Psoas muscle (tissue), 8 donors: ENCODE results near the gene REV1. TPM values are rescaled to one million over a fixed set of nuclear protein-coding genes. Genes with fewer than 3 reads are reported as not detected.
"Not testable (repeated sequence)": the region's sequence is repeated elsewhere in the genome, so short reads cannot be mapped to it uniquely, and the experiment has no call there.

Source experiments
- ATAC-seq, 4 donors: fragments of 200-7000 bp; cut with Tn5 transposase; one replicate each; pipeline ENCODE4 v1.9.1; 2020; ENCODE audit warnings: moderate library complexity in 3 of 4, mild to moderate bottlenecking in 2 of 4
- DNase-seq, 2 donors: peaks; one replicate each; pipeline ENCODE4 v3.0.0-alpha.2; 2020
- H3K27ac ChIP-seq: fragments of 200-600 bp; one replicate; pipeline ENCODE4 v1.8.0; 2022
- H3K27me3 ChIP-seq, 3 donors: fragments of 200-600 bp in 1 of 3; one replicate each; pipeline versions ENCODE4 v1.6.1 to v1.8.0; 2013 to 2022; ENCODE audit warnings: low read length in 2 of 3, mild to moderate bottlenecking in 2 of 3, moderate library complexity in 1 of 3; ENCODE audit not compliant: insufficient read depth in 3 of 3
- H3K36me3 ChIP-seq, 2 donors: fragments of 200-600 bp in 1 of 2; one replicate each; pipeline versions ENCODE4 v1.6.1 to v1.8.0; 2013 to 2022; ENCODE audit warnings: low read depth in 1 of 2, mild to moderate bottlenecking in 1 of 2, moderate library complexity in 1 of 2; ENCODE audit not compliant: insufficient read depth in 1 of 2
- H3K4me1 ChIP-seq: fragments of 200-600 bp; one replicate; pipeline ENCODE4 v1.8.0; 2022
- H3K4me3 ChIP-seq: fragments of 200-600 bp; one replicate; pipeline ENCODE4 v1.8.0; 2022; ENCODE audit warnings: mild to moderate bottlenecking
- H3K9me3 ChIP-seq: fragments of 200-600 bp; one replicate; pipeline ENCODE4 v1.8.0; 2022
- WGBS, 3 donors: extraction: QIAGEN DNeasy Blood & Tissue Kit; methylation state at CpG; one replicate each; pipeline versions ENCODE4 v1.1.6 to v1.1.7; 2013; 5-methylcytosine and 5-hydroxymethylcytosine counted together
- intact Hi-C, 2 donors: fragments of 100-400 bp; cut with DNase I; formaldehyde crosslinking; loops; one replicate each; pipeline versions ENCODE4 v1.11.0 to v1.14.2; 2022
- polyA plus RNA-seq, 3 donors: library from polyadenylated mRNA; stranded (reverse); fragments of 200-250 nt; gene quantifications; one replicate each; pipeline ENCODE4 v1.2.3, GENCODE V29; 2013
- total RNA-seq, 4 donors: library from RNA; stranded (reverse); fragmentation: NEBNext Ultra II Directional in 2 of 4; extraction: Animal tissue kit (Norgen Biotek cat#: 25700) in 2 of 4; gene quantifications; one replicate each; pipeline versions ENCODE4 v1.2.1 to v1.2.4, GENCODE V29; 2021 to 2023
- TF ChIP-seq, protein P1 (sequence below): fragments of 200-600 bp; IDR thresholded peaks from one replicate; pipeline ENCODE4 v1.8.0; 2022; ENCODE audit warnings: antibody characterized with exemption
- donor health status: healthy with polysubstance abuse.
- donor health status: DM: no; HTN: no; CAD: no; lungs with moderate emphysema.
- donor health status: Bipolar disorder and iron deficiency.
- donor health status: healthy.
- donor health status: DM: yes; HTN: yes; CAD: no.
- donor health status: DM: no; HTN: no; CAD: no.
- donor health status: DM: no; HTN: no; CAD: no.
- donor health status: DM: yes; HTN: yes; CAD: no.

Gene REV1
- total and polyA plus RNA-seq, 7 donors, result 9.1 to 26.0 (median 19.9) TPM

DNA sequence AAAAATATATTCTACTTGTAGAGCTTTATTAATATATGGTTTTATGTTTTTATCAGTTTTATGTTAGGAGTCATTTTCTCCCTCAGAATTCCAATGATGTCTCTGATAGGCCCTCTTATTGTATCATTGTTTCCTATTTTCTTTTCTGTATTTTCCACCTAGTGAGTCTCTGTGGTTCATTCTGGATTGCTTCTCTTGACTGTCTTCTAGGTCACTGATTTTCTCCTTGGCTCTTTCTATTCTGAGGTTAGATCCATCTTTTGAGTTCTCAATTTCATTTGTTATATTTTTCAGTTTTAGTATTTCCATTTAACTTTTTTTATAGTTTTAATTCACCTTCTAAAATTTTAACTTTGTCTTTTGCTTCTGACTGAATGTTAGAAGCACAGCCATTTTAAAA lies 115.1 kb downstream of the REV1 start:
- Histone ChIP-seq H3K4me3 (no peak overlapping the region), H3K27ac (no peak overlapping the region), H3K4me1 (no peaks in the 10 kb centered on the region), H3K9me3 (peaks cover 5% of the 10 kb centered on the region), H3K36me3 (peaks cover 0 to 100% of the 10 kb centered on the region in 2 donors), H3K27me3 (no peaks in the 10 kb centered on the region)
- ATAC-seq (no peak), DNase-seq (no peak)
- TF ChIP-seq, protein P1, sequence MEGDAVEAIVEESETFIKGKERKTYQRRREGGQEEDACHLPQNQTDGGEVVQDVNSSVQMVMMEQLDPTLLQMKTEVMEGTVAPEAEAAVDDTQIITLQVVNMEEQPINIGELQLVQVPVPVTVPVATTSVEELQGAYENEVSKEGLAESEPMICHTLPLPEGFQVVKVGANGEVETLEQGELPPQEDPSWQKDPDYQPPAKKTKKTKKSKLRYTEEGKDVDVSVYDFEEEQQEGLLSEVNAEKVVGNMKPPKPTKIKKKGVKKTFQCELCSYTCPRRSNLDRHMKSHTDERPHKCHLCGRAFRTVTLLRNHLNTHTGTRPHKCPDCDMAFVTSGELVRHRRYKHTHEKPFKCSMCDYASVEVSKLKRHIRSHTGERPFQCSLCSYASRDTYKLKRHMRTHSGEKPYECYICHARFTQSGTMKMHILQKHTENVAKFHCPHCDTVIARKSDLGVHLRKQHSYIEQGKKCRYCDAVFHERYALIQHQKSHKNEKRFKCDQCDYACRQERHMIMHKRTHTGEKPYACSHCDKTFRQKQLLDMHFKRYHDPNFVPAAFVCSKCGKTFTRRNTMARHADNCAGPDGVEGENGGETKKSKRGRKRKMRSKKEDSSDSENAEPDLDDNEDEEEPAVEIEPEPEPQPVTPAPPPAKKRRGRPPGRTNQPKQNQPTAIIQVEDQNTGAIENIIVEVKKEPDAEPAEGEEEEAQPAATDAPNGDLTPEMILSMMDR, result no peak
- intact Hi-C loops, result no loop called here

DNA sequence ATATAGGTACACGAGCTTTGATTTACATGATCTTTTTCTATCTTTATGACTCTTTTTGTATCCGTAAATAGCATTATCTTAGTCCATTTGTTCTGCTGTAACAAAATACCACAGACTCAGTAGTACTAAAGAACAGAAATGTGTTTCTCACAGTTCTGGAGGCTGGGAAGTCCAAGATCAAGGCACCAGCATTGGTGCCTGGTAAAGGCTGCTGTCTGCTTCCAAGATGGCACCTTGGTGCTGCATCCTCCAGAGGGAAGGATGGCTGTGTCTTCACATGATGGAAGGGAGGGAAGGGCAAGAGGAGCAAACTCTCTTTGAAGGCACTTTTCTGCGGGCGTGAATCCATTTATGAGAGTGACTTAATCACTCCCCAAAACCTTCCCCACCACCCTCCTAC lies 116.7 kb downstream of the REV1 start:
- TF ChIP-seq, protein P1, result no peak
- no peak for DNase-seq
- Histone ChIP-seq H3K27ac (no peak overlapping the region), H3K9me3 (peaks cover 5% of the 10 kb centered on the region), H3K36me3 (peaks cover 0 to 100% of the 10 kb centered on the region in 2 donors), H3K27me3 (no peaks in the 10 kb centered on the region), H3K4me1 (no peaks in the 10 kb centered on the region), H3K4me3 (no peak overlapping the region)
- 97 to 100% (median 98%) methylated on average over 4 of the region's 4 CpGs for WGBS, 3 donors
- intact Hi-C loops, result no loop called here
- no peak for ATAC-seq

DNA sequence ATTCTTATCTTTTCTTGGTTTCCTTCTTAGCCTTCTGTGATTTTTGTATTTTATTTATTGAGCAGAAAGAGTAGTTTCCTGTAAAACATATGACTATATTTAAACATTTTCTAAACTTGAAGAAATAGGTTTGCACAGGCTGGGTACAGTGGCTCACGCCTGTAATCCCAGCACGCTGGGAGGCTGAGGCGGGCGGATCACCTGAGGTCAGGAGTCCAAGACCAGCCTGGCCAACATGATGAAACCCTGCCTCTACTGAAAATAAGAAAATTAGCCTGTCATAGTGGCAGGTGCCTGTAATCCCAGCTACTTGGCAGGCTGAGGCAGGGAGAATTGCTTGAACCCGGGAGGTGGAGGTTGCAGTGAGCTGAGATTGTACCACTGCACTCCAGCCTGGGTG lies 121.0 kb downstream of the REV1 start:
- peaks cover 10 to 100% of the 10 kb centered on the region in 2 donors for H3K36me3 ChIP-seq
- DNase-seq, H3K27me3 ChIP-seq, H3K9me3 ChIP-seq, H3K4me3 ChIP-seq, intact Hi-C loops, H3K4me1 ChIP-seq, ATAC-seq, H3K27ac ChIP-seq: not testable (repeated sequence)
- 94 to 96% (median 94%) methylated on average over 5 of the region's 5 CpGs for whole genome bisulfite sequencing, 3 donors

DNA sequence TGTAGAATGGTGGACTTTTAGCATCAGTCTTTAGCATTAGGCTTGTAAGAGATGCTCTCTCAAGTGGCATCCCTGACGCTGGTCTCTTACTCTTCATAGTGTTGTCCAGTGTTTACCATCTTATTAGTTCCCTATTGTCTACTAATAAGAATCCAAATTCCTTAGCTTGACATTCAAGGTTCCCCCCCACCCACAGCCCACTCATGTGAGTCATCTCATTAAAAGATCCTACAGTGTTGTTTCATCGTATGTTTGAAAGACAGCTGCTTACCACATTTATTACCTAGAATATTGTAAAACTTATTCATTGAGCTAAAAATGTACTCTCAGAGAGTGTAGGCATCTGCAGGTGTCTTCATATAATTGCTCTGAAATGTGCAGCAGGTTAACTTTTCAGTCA lies 124.2 kb downstream of the REV1 start:
- intact Hi-C loops, result no loop called here
- no peak for ATAC-seq
- H3K27me3 ChIP-seq, result no peaks in the 10 kb centered on the region
- H3K27ac ChIP-seq, result no peak overlapping the region
- H3K4me3 ChIP-seq, result no peak overlapping the region
- H3K9me3 ChIP-seq, result no peaks in the 10 kb centered on the region
- WGBS, 3 donors, result 45 to 75% (median 57%) methylated on average over 2 of the region's 2 CpGs
- TF ChIP-seq, protein P1, result no peak
- no peaks in the 10 kb centered on the region for H3K4me1 ChIP-seq
- DNase-seq, result no peak
- H3K36me3 ChIP-seq, result peaks cover 10 to 96% of the 10 kb centered on the region in 2 donors

DNA sequence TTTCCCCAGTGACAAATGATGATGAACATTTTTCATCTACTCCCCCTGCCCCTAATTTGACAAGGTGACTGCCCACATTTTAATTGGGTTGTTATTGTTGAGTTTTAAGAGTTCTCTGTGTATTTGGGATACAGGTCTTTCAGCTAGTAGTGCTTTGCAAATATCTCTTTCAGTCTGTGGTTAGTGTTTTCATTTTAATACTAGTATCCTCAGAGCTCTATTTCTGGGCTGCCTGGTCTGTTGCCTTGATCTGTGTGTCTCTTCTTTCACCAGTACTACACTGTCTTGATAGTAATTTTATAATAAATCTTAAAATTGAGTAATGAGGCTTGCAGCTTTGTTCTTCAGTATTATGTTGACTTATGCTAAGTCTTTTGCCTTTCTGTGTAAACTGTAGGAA lies 133.0 kb downstream of the REV1 start:
- DNase-seq, result no peak
- ATAC-seq, result no peak
- Histone ChIP-seq H3K9me3 (no peaks in the 10 kb centered on the region), H3K4me3 (no peak overlapping the region), H3K36me3 (peaks cover 0 to 9% of the 10 kb centered on the region in 2 donors), H3K4me1 (peaks cover 15% of the 10 kb centered on the region), H3K27me3 (no peaks in the 10 kb centered on the region), H3K27ac (no peak overlapping the region)
- intact Hi-C loops, result no loop called here
- TF ChIP-seq, protein P1, result no peak

DNA sequence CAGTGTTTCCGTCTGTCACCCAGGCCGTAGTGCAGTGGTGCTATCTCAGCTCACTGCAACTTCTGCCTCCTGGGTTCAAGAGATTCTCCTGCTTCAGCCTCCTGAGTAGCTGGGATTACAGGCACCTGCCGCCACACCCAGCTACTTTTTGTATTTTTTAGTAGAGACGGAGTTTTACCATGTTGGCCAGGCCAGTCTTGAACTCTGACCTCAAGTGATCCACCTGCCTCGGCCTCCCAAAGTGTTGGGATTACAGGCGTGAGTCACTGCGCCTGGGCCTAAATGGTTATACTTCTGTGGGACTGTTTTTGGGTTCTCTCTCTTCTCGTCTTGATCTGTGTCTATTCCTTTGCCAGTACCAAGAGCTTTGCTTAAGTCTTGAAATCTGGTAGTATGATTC lies 135.0 kb downstream of the REV1 start:
- H3K9me3 ChIP-seq, DNase-seq, ATAC-seq, H3K27me3 ChIP-seq, intact Hi-C loops, H3K4me3 ChIP-seq, H3K36me3 ChIP-seq, H3K27ac ChIP-seq: not testable (repeated sequence)
- WGBS, 3 donors, result 93 to 98% (median 97%) methylated on average over 8 of the region's 8 CpGs
- peaks cover 15% of the 10 kb centered on the region for H3K4me1 ChIP-seq
